Glutamatergic neuron (in vitro differentiated cells): Measurements from ENCODE around the gene ADRA2C. TPM values are rescaled to one million over a fixed set of nuclear protein-coding genes. Genes with fewer than 3 reads are reported as not detected.
A peak's percentile ranks its signal among the peaks of the same experiment; 100 is the strongest.

Source experiments
- DNase-seq: peaks from one replicate; pipeline ENCODE4 v3.0.0; 2022
- H3K27ac Mint-ChIP-seq: one replicate; pipeline ENCODE4 v1.8.0; 2020; ENCODE audit warnings: mild to moderate bottlenecking, mixed read lengths, inconsistent platforms; ENCODE audit not compliant: unreplicated experiment
- H3K27me3 Mint-ChIP-seq: one replicate; pipeline ENCODE4 v1.8.0; 2020; ENCODE audit warnings: mild to moderate bottlenecking, moderate library complexity, mixed read lengths, inconsistent platforms; ENCODE audit not compliant: unreplicated experiment
- H3K36me3 Mint-ChIP-seq: one replicate; pipeline ENCODE4 v1.8.0; 2020; ENCODE audit warnings: mild to moderate bottlenecking, mixed read lengths, inconsistent platforms; ENCODE audit not compliant: unreplicated experiment
- H3K4me1 Mint-ChIP-seq: one replicate; pipeline ENCODE4 v1.8.0; 2020; ENCODE audit warnings: mild to moderate bottlenecking, low read depth, mixed read lengths, inconsistent platforms; ENCODE audit not compliant: unreplicated experiment
- H3K4me3 Mint-ChIP-seq: one replicate; pipeline ENCODE4 v1.8.0; 2020; ENCODE audit warnings: mild to moderate bottlenecking, mixed read lengths, inconsistent platforms; ENCODE audit not compliant: unreplicated experiment
- H3K9me3 Mint-ChIP-seq: one replicate; pipeline ENCODE4 v1.8.0; 2020; ENCODE audit warnings: mild to moderate bottlenecking, moderate library complexity, mixed read lengths, inconsistent platforms; ENCODE audit not compliant: unreplicated experiment
- CTCF ChIP-seq: fragments of 200-600 bp; sonication (generic); IDR thresholded peaks from one replicate; pipeline ENCODE4 v1.5.0; 2021; ENCODE audit not compliant: partially characterized antibody, unreplicated experiment
- total RNA-seq: library from RNA; stranded (reverse); fragmentation: NEBNext Ultra II Directional; extraction: Animal tissue kit (Norgen Biotek cat#: 25700); gene quantifications from one replicate; pipeline ENCODE4 v1.2.1, GENCODE V29; 2021; ENCODE audit not compliant: unreplicated experiment

Gene ADRA2C
- total RNA-seq, 1 donor from 2014 or later = 4.8 TPM

GRCh38 chr4:3780347-3781171 lies 14.4 kb downstream of the ADRA2C start:
- no peak for DNase-seq
- Mint-ChIP-seq H3K4me1 (peaks cover 2% of the 10 kb centered on the region), H3K9me3 (peaks cover 6% of the 10 kb centered on the region), H3K27ac (no peak overlapping the region), H3K4me3 (no peak overlapping the region), H3K36me3 (no peaks in the 10 kb centered on the region), H3K27me3 (no peaks in the 10 kb centered on the region)
- no peak for TF ChIP-seq CTCF

GRCh38 chr4:3781193-3781886 lies 15.2 kb downstream of the ADRA2C start:
- no peak overlapping the region for H3K4me3 Mint-ChIP-seq
- peaks cover 3% of the 10 kb centered on the region for H3K27me3 Mint-ChIP-seq
- no peak overlapping the region for H3K27ac Mint-ChIP-seq
- DNase-seq = no peak
- no peaks in the 10 kb centered on the region for H3K36me3 Mint-ChIP-seq
- H3K4me1 Mint-ChIP-seq = peaks cover 2% of the 10 kb centered on the region
- peaks cover 6% of the 10 kb centered on the region for H3K9me3 Mint-ChIP-seq
- TF ChIP-seq CTCF = no peak

GRCh38 chr4:3781997-3782930 lies 16.1 kb downstream of the ADRA2C start:
- TF ChIP-seq CTCF = no peak
- DNase-seq = no peak
- Mint-ChIP-seq H3K36me3 (no peaks in the 10 kb centered on the region), H3K27me3 (peaks cover 3% of the 10 kb centered on the region), H3K4me3 (no peak overlapping the region), H3K9me3 (peaks cover 6% of the 10 kb centered on the region), H3K27ac (no peak overlapping the region), H3K4me1 (peaks cover 3% of the 10 kb centered on the region)

GRCh38 chr4:3783693-3784306 lies 17.6 kb downstream of the ADRA2C start:
- Mint-ChIP-seq H3K27me3 (peaks cover 5% of the 10 kb centered on the region), H3K27ac (no peak overlapping the region), H3K9me3 (peaks cover 2% of the 10 kb centered on the region), H3K4me1 (peaks cover 4% of the 10 kb centered on the region), H3K36me3 (no peaks in the 10 kb centered on the region), H3K4me3 (peak overlapping the region; percentile 76)
- peak; percentile 70 for DNase-seq
- peak; percentile 33 for TF ChIP-seq CTCF
